ENCODE data around the gene SACM1L. TPM values are rescaled to one million over a fixed set of nuclear protein-coding genes. Genes with fewer than 3 reads are reported as not detected.

Gene SACM1L
- polyA plus RNA-seq, 3 donors = 50.8 to 78.4 (median 73.7) TPM

DNA sequence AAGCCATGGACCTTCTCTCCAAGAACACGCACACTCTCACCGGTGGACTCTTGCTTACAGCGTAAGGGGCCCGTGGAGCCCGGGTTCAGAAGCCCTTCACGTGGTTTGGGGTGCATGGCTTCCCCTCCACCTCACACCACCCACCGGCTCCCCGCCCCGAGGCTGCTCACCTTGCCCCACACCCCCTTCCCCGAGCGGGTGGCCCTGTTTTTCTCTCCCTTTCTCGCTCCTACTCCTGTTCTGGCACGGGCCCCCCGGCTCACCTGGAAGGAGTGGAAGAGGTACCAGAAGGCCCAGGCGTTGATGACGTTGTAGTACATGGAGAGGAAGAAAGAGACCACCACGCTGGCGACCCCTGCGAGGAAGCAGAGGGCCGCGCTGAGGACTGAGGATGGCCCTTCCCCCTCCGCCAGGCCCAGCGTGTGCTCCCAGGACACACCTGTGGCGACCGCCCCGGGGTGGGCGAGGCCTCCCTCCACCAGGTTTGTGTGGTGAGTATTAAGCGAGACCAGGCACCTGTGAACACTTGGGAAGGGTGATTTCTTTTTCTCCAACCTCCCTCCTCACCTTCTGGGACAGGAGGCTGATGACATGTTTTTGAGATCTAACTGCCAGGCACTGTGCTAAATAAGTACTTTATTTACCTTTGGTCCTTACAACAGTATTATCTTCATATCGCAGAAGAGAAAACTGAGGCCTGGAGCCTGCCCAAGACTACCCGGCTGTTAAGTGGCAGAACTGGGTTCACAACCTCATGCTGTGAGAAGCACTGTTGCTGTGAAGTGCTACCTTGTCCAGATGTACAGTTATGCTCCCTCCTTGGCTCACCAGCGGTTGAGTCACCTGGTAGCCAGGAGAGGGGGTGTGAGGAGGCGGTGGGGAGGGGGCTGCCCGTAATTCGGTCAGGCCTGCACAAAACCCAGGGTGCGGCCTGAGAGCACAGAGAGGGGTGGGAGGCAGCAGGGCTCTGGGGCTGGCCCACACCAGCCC is 90.8 kb downstream of the SACM1L start:
- DNase-seq = no peak

DNA sequence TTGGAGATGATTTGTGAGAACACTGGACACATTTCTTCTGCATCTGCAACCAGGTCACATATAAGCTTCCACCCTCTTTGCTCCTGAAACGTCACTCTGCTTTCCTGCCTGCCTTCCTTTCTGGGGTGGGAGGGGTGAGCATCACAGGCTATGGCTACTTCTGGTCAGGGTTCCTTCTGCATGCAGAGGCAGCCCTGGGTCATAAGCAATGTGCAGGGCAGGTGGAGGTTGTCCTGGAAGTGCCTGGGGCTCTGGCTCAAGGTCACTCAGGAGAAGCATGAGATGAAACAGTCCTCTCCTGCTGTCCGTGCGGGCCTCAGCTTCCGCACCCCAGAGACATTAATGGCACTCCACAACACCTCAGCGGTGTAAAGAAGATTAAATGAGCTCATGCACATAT is 92.1 kb downstream of the SACM1L start:
- DNase-seq = no peak

DNA sequence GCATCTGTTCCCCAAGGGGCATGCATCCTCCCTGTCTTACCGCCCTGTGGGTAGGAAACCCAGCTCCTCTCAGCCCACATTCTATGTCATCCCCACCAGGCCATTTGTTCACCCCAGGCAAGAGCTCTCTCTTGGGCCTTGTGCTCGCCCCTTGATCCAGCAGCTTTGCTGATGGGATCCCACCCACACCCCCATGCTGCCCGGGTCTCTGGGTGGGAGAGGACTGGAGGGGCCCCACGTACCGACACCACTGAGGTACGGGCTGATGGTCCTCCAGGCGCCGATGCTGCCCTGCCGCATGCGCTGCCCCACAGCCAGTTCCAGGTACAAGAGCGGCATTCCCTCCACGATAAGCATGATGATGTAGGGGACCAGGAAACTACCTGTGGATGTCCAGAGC is 92.6 kb downstream of the SACM1L start:
- no peak for DNase-seq

DNA sequence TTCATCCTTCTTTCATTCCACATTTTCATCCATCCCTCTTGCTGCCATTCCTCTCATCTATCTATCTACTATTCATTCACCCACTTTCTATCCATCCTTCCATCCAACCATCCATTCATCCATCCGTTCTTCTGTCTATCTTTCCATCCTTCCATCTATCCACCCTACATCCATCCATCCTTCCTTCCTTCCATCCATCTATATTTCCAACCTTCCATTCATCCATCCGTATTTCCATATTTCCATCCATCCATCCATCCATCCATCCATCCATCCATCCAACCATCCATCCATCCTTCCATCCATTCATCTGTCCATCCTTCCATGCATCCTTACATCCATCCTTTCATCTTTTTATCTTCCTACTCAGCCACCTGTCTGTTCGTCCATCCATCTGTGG is 93.2 kb downstream of the SACM1L start:
- no peak for DNase-seq

DNA sequence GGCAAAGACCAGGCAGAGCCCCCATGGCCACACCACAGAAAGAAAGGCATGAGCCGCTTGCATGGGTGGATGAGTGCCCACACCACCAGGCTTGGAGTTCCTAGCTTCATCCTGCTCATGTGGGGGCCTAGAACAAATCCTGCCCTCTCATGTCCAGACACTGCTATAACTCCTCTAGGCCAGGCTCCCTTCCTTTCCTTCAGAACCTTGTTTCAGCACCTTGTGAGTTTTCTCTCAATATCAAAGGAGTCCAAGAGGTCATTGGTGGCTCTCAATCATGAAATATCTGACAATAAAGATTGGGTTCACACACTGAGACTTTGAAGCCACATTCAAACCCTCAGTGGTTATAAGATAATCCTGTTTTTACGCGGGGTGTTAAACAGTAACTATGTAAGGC is 94.5 kb downstream of the SACM1L start:
- no peak for DNase-seq

DNA sequence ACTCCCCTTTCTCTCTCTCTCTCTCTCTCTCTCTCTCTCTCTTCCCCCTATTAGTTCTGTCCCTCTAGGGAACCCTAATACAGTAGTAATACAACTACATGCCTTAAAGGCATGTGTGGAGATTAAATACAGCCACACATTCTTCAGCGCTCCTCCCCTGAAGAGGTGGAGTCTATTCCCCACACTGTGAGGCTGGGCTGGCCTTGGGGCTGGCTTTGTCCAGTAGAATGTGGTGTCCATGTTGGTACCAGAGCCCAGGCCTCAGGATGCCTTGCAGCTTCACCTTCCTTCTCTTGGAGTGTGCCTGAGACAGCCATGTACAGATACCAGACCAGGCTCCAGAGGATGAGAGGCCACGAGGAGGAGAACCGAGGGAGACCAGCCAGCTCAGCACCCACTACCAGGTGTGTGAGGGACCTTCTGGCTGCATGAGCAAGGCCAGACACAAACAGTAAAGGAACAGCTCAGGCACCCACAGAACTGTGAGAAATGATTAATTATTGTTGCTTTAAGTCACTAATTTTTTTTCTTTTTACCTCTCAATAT is 96.5 kb downstream of the SACM1L start:
- DNase-seq = no peak

DNA sequence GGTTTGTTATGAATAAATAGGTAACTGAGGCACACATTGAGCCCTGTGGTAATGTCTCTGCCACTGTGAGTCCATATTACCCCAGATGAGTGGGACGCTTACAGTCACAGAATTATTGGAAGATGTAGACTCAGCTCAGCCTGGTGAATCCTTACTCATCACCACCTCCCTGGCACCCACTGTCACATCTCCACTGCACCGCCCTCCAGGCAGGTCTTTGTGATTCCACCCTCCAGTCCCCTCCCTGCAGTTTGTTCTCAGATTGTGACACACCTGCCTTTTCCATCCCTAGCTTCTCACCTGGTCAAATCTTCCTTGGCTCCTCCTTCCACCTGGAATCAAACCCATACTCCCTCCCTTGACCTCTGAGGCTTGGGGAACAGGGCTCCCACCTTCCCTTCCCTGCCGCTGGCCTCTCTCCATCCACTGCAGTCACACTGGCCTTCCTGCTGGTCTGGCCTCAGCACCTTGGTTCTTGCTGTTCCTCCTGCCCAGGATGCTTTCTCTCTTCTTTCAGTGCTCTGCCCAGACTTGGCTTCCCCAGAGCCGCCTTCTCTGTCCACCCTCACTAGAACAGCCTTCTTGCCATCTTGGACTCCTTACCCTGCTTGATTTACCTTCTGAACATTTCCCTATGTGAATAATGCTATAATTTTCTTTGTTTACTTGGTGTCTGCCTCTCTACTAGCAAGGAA is 97.8 kb downstream of the SACM1L start:
- DNase-seq = no peak

DNA sequence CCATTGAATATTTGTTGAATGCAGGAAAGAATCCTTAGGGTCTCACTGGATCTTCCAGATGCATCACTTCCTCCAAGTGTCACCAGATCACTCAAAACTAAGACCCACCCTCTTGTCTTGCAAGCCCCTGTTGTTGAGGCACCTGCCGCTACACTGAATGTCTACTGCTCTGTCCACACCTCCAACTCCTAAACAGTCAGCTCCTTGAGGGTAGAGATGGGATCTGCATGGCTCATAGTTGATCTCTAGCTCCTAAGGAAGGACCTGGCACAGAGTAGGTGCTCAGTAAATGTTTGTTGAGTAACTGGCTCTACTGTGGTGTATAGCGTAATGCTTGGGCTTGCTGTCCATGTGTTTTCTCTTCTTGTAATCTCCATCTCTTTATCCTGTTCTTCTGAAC is 98.4 kb downstream of the SACM1L start:
- no peak for DNase-seq

DNA sequence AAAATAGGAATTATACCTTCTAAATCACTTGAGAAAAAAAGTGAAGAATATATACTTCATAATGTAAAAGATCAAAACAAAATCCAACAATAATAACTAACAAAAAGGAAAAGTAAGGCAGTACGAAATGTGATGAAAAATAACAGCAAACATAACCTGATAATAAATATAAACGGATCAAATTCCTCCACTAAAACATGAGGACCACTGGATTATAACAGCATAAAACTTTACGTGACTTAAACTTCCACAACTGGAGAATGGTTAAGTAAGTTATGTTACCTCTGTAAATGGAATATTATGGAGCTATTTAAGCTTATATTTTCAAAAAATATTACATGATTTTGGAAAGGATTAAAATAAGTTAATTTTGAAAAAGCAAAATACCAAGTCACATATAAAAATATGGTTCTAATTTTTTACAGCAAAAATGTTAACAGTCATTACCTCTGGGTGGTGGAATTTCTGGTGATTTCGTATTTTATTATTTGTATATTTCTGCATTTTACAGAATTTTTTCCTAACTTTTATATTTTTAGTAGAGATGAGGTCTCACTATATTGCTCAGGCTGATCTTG is 100.1 kb downstream of the SACM1L start:
- no peak for DNase-seq

DNA sequence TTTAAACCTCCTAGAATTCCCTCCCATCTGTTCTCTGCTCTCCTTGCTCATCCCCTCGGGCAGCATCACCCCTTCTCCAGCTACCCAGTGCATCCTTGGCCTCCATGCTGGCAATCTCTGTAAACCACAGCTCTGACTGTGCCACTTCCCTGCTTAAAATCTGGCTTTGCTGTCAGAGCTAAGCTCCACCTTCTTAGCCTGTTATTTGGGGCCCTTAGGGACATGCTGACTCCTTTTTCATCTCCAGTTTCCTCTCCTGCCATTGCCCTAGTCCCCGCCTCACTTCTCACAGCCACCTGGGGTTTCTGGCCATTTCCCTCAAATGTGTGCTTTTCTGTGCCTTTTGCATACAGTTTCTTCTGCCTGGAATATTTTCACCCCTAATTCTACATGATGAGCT is 101.4 kb downstream of the SACM1L start:
- DNase-seq = no peak

DNA sequence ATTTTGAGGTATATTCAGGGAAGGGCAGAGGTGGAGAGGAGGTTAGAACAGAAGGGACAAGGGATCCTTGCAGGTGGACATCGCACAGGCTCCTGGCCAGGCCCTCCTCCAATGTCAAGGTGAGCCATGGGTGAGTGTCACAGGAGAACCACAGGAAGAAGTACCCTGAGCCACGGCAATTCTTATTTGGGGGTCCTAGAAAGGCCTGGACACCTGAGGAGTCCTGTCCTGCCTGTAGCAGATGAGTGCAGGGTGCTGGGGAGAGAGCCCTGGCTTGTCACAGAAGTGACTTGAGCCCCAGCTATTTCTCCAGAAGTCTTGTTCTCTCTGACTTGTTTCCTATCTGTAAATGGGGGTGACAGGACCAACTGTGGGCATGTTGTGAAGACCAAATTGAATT is 102.8 kb downstream of the SACM1L start:
- DNase-seq = no peak

DNA sequence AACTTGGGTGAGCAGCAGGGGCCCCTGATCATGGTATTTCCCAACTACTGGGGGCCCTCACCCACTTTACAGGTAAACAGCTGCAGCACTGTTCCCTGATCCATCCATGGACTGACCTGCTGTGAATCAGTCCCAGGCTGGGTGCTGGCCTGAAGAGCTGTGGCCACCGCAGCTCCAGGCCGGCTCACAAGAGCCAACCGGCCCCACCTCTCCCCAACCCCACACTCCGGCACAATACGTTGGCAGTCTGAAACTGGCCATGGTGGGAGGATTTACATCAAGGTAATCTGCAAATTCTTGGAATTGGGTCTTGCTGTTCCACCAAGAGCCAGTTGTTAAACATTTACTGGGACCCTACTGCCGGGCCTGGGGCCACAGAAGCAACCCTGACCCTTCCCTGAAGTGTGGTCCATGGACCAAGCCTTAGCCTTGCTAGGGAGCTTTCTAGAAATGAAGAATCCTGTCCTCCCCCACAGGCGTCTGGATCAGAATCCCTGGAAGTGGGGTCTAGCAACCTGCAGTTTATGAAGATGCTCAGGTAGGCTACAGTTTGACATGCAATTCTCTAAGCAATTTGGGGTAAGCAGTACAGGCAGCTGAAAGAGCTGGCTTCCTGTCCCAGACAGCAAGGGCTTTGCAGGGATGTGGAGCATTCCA is 103.4 kb downstream of the SACM1L start:
- no peak for DNase-seq

DNA sequence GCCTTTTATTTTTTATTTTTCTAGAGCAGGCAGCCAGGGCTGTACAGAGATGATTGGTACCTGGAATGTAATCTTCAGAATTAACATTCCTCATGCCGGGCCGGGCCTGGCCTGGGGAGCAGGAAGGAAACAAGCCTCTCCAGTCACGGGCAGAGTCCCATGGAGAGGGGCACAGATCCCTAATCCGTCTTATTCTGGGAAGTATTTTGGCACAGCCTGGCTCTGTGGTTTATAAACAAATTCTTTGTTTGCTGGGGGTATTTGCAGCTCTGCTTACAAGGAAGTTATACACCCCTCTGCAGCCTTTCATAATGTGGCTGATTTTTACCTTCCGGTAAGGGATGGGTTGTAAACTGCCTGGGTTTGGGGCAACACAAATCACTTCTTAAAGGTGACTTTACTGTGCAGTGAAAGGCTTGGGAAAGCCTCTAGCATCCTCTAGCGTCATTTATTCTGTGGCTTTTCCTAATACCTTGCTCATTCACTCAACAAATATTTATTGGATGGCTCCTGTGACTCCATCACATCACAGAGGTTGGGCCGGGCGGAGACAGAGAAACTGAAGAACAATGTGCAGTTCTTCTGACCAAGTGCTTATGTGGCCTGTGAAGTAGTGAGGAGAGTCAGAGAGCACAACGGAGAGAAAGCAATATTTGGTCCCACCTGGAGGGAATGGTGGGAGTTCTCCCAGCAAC is 104.4 kb downstream of the SACM1L start:
- DNase-seq = no peak

DNA sequence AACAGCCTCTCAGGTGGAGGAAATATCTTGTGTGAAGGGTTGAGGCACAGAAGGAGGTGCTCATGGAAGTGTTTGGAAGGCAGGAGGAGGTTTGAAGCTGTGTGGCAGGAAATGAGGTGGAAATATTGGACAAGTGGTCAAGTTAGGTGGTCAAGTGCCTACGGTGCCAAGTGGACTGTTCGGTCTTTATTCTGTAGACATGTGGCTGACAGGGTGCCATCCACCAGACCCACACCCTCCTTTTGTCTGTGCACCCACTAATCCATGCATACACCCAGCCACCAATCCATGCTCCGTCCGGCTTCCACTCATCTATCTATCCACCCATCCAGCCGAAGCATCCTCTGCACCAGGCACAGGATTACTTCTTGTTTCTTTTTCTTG is 105.0 kb downstream of the SACM1L start:
- no peak for DNase-seq

DNA sequence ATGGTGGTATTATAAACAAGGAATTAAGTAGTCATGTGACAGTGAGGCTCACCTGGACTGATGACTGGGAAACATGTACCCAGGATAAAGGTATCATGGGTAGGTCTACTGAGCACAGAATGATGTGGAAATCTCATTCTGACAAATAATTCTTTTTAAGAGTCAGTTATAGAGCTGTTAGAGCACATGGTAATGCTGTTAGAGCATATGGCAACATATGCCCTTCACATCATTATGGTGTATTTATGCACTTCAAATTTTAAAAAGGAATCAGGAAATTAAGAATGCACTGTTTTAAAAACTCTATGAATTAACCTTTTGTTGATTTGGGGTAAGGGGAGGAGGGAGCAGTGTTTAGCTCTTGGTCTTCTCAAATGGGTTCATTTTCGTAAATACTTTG is 105.5 kb downstream of the SACM1L start:
- no peak for DNase-seq

Other genes starting within 250 kb of the SACM1L start
- 10 to 100 TPM; 15.4 to 21.2 (median 19.4) TPM for gene LIMD1, start 94.6 kb upstream of the SACM1L start, polyA plus RNA-seq (ENCODE audit: insufficient read length in 3 of 3)
- under 1 TPM; 0.10 to 0.16 (median 0.15) TPM for gene SLC6A20, start 107.1 kb downstream of the SACM1L start, polyA plus RNA-seq (ENCODE audit: insufficient read length in 3 of 3)
- gene LZTFL1, start 152.7 kb downstream of the SACM1L start, polyA plus RNA-seq (ENCODE audit: insufficient read length in 3 of 3) = 10 to 100 TPM; 55.3 to 61.9 (median 55.6) TPM
- gene CCR9, start 197.1 kb downstream of the SACM1L start, polyA plus RNA-seq (ENCODE audit: insufficient read length in 3 of 3) = under 1 TPM in 2 of 3 donors, not detected in 1; 0.10 to 0.13 TPM

All from renal pelvis (tissue), 4 donors.